Spleen (tissue), 11 donors: ENCODE measurements around the gene GRID2. TPM values are rescaled to one million over a fixed set of nuclear protein-coding genes. Genes with fewer than 3 reads are reported as not detected.

ENCODE experiments used
- DNase-seq: peaks from one replicate; pipeline ENCODE4 v3.0.0-alpha.2; 2020
- H3K27ac ChIP-seq, 8 donors: fragments of 200-600 bp; sonication (generic) in 7 of 8; 1 replicate in 4 of 8; 2 replicates in 4 of 8; pipeline versions ENCODE4 v1.5.0 to v1.8.0; 2016 to 2021; ENCODE audit warnings: inconsistent platforms in 4 of 8, mild to moderate bottlenecking in 4 of 8, moderate library complexity in 1 of 8
- H3K27me3 ChIP-seq, 7 donors: fragments of 200-600 bp; sonication (generic) in 6 of 7; replicated peaks in 1 of 7; 1 replicate in 4 of 7; 2 replicates in 3 of 7; pipeline versions ENCODE4 v1.5.0 to v1.8.0; 2016 to 2021; ENCODE audit warnings: inconsistent platforms in 3 of 7, mild to moderate bottlenecking in 1 of 7
- H3K36me3 ChIP-seq, 6 donors: fragments of 200-600 bp; sonication (generic) in 5 of 6; 1 replicate in 4 of 6; 2 replicates in 2 of 6; pipeline versions ENCODE4 v1.5.0 to v1.8.0; 2016 to 2021; ENCODE audit warnings: inconsistent platforms in 2 of 6
- H3K4me1 ChIP-seq, 6 donors: fragments of 200-600 bp; sonication (generic) in 5 of 6; 1 replicate in 3 of 6; 2 replicates in 3 of 6; pipeline versions ENCODE4 v1.5.0 to v1.8.0; 2016 to 2021; ENCODE audit warnings: inconsistent platforms in 3 of 6
- H3K4me3 ChIP-seq, 8 donors: fragments of 200-600 bp; sonication (generic) in 7 of 8; 1 replicate in 4 of 8; 2 replicates in 4 of 8; pipeline versions ENCODE4 v1.5.0 to v1.8.0; 2016 to 2021; ENCODE audit warnings: inconsistent platforms in 4 of 8, mild to moderate bottlenecking in 4 of 8, moderate library complexity in 2 of 8
- H3K9me3 ChIP-seq, 8 donors: fragments of 200-600 bp; sonication (generic) in 7 of 8; 1 replicate in 4 of 8; 2 replicates in 4 of 8; pipeline versions ENCODE4 v1.5.0 to v1.8.0; 2016 to 2021; ENCODE audit warnings: inconsistent platforms in 4 of 8
- CTCF ChIP-seq, 11 experiments: fragments of 200-600 bp in 7 of 11; fragments of 450-650 bp in 4 of 11; sonication (generic) in 4 of 11; IDR thresholded peaks in 8 of 11; conservative IDR thresholded peaks in 3 of 11; 1 replicate in 7 of 11; 2 replicates in 4 of 11; pipeline versions ENCODE4 v1.4.0 to v1.8.0; 2016 to 2021; ENCODE audit warnings: antibody characterized with exemption in 11 of 11, inconsistent platforms in 4 of 11, mild to moderate bottlenecking in 1 of 11
- POLR2A ChIP-seq, 3 donors: fragments of 450-650 bp; IDR thresholded peaks; one replicate each; pipeline ENCODE4 v1.5.1; 2017; ENCODE audit warnings: antibody characterized with exemption in 3 of 3, mild to moderate bottlenecking in 1 of 3
- POLR2AphosphoS5 ChIP-seq, 3 donors: sonication (generic); formaldehyde crosslinking; IDR thresholded peaks; one replicate each; pipeline ENCODE4 v1.5.1; 2017; ENCODE audit warnings: antibody characterized with exemption in 3 of 3
- WGBS, 5 donors: extraction: QIAGEN DNeasy Blood & Tissue Kit in 3 of 5; methylation state at CpG; one replicate each; pipeline versions ENCODE4 v1.1.5 to v1.1.7; 2013 to 2018; 5-methylcytosine and 5-hydroxymethylcytosine counted together
- intact Hi-C: fragments of 100-400 bp; cut with DNase I; formaldehyde crosslinking; loops from one replicate; pipeline ENCODE4 v1.15.0; 2023; ENCODE audit warnings: low total_unique reads
- polyA plus RNA-seq, 3 donors: library from polyadenylated mRNA; stranded (reverse); fragments of 200-250 nt; gene quantifications; one replicate each; pipeline ENCODE4 v1.2.1, GENCODE V29; 2013
- total RNA-seq, 7 donors: library from RNA; depleted of rRNA in 3 of 7; stranded (reverse); fragments of >200 nt in 3 of 7; fragmentation: NEBNext Ultra II Directional in 4 of 7; extraction: Animal tissue kit (Norgen Biotek cat#: 25700) in 4 of 7; gene quantifications; one replicate each; pipeline versions ENCODE4 v1.1.0 to v1.2.1, GENCODE V29; 2016 to 2021
- donor health status: healthy with polysubstance abuse.
- donor health status: DM: no; HTN: no; CAD: no; lungs with moderate emphysema.
- donor health status: DM: no; HTN: no; CAD: no.
- donor health status: Bipolar disorder and iron deficiency.
- donor health status: healthy.
- donor health status: DM: no; HTN: no; CAD: no.
- donor health status: DM: yes; HTN: yes; CAD: no.

The GRID2 gene
- total and polyA plus RNA-seq, 10 donors = 0.03 to 0.92 (median 0.22) TPM; not detected in 4

- intact Hi-C loops = no loop called here
- no peak for DNase-seq
- no peak overlapping the region for H3K27ac ChIP-seq
- H3K9me3 ChIP-seq = peaks cover 0 to 7% (median 0%) of the 10 kb centered on the region in 8 donors
- 56 to 82% (median 65%) methylated on average over 1 of the region's 1 CpG for WGBS, 5 donors
- no peaks in the 10 kb centered on the region for H3K27me3 ChIP-seq
- no peak for TF ChIP-seq POLR2AphosphoS5 (IDR thresholded peaks at IDR 0.05)
- TF ChIP-seq POLR2A (IDR thresholded peaks at IDR 0.05) = no peak
- TF ChIP-seq CTCF (IDR thresholded peaks at IDR 0.05 in 8 of 11, conservative IDR thresholded peaks at IDR 0.05 in 3 of 11) = no peak
- H3K4me1 ChIP-seq = no peaks in the 10 kb centered on the region
- H3K36me3 ChIP-seq = no peaks in the 10 kb centered on the region
- H3K4me3 ChIP-seq = no peak overlapping the region
Measured at GRCh38 chr4:93722446-93722845, 1418.7 kb downstream of the GRID2 start.

- intact Hi-C loops = no loop called here
- H3K9me3 ChIP-seq = peaks cover 0 to 3% (median 0%) of the 10 kb centered on the region in 8 donors
- WGBS, 5 donors = 70 to 93% (median 86%) methylated on average over 1 of the region's 1 CpG
Measured at GRCh38 chr4:93730251-93730650, 1426.5 kb downstream of the GRID2 start.

GRCh38 chr4:93730760-93731159, 1427.0 kb downstream of the GRID2 start:
- no peaks in the 10 kb centered on the region for H3K27me3 ChIP-seq
- no peak for DNase-seq
- peaks cover 0 to 3% (median 0%) of the 10 kb centered on the region in 8 donors for H3K9me3 ChIP-seq
- no peak overlapping the region for H3K4me3 ChIP-seq
- H3K27ac ChIP-seq = no peak overlapping the region
- H3K36me3 ChIP-seq = no peaks in the 10 kb centered on the region
- intact Hi-C loops = no loop called here
- H3K4me1 ChIP-seq = no peaks in the 10 kb centered on the region
- TF ChIP-seq POLR2A (IDR thresholded peaks at IDR 0.05) (no peak), POLR2AphosphoS5 (IDR thresholded peaks at IDR 0.05) (no peak), CTCF (IDR thresholded peaks at IDR 0.05 in 8 of 11, conservative IDR thresholded peaks at IDR 0.05 in 3 of 11) (no peak)
- WGBS, 5 donors = 69 to 82% (median 77%) methylated on average over 3 to 7 of the region's 7 CpGs

More at GRCh38 chr4:93730251-93730650, 1426.5 kb downstream of the GRID2 start:
- no peak overlapping the region for H3K4me3 ChIP-seq
- DNase-seq = no peak
- no peaks in the 10 kb centered on the region for H3K4me1 ChIP-seq
- TF ChIP-seq CTCF (IDR thresholded peaks at IDR 0.05 in 8 of 11, conservative IDR thresholded peaks at IDR 0.05 in 3 of 11) (no peak), POLR2A (IDR thresholded peaks at IDR 0.05) (no peak), POLR2AphosphoS5 (IDR thresholded peaks at IDR 0.05) (no peak)
- H3K27ac ChIP-seq = no peak overlapping the region
- H3K27me3 ChIP-seq = no peaks in the 10 kb centered on the region
- no peaks in the 10 kb centered on the region for H3K36me3 ChIP-seq

GRCh38 chr4:93731456-93731855, 1427.7 kb downstream of the GRID2 start:
- Histone ChIP-seq H3K9me3 (no peaks in the 10 kb centered on the region), H3K36me3 (no peaks in the 10 kb centered on the region), H3K4me1 (no peaks in the 10 kb centered on the region), H3K27ac (no peak overlapping the region), H3K27me3 (no peaks in the 10 kb centered on the region), H3K4me3 (no peak overlapping the region)
- no peak for DNase-seq
- TF ChIP-seq POLR2A (IDR thresholded peaks at IDR 0.05) = no peak
- no peak for TF ChIP-seq POLR2AphosphoS5 (IDR thresholded peaks at IDR 0.05)
- TF ChIP-seq CTCF (IDR thresholded peaks at IDR 0.05 in 8 of 11, conservative IDR thresholded peaks at IDR 0.05 in 3 of 11) = no peak
- intact Hi-C loops = no loop called here
- 64 to 75% (median 71%) methylated on average over 1 of the region's 1 CpG for WGBS, 5 donors
